ENCODE measurements around the gene CABYR.

The CABYR gene, protein sequence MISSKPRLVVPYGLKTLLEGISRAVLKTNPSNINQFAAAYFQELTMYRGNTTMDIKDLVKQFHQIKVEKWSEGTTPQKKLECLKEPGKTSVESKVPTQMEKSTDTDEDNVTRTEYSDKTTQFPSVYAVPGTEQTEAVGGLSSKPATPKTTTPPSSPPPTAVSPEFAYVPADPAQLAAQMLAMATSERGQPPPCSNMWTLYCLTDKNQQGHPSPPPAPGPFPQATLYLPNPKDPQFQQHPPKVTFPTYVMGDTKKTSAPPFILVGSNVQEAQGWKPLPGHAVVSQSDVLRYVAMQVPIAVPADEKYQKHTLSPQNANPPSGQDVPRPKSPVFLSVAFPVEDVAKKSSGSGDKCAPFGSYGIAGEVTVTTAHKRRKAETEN

DNA sequence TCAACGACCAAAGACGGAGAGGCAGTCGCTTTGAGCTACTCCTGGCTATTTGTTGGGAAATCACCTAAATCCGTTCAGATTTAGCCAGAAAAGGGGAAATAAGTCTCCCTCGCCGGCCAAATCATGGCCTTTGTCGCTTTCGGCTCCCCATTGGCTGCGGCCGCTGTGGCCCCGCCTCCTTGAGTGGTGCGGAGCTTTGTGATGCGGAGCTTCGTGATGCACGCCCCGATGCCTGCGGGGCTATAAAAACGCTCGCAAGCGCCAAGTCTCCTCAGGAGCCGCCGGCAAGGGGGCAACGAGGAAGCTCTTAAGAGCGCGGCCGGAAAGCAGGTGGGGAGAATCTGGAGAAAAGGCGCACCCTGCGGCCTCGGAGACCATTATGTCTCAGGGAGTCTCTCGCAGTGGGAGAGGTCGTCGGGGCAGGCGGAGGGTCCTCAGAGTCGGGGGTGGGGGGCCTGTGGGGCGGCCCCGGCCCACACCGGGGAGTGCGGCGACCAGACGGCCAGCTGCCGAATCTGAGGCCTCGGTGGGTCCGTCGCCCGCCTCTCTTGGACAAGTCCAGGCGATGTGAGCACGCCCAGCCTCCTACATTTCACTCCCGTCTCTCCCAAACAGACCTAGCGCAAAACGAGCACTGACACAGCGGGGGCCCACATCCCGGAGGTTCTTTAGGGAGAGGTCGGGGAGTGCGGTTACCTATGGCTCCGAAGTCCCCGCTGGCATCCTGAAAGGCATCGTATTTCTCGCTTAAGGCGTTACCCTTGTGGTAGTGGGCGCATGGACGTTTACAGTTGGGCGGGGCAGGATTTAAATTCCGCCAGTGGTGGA is at the start of gene CABYR:
CABYR (plus strand) TSS at position 274 of the 828 bp plus-strand sequence. CDS start 4,053 bp downstream, outside the sequence.
- TF ChIP-seq, protein P1, sequence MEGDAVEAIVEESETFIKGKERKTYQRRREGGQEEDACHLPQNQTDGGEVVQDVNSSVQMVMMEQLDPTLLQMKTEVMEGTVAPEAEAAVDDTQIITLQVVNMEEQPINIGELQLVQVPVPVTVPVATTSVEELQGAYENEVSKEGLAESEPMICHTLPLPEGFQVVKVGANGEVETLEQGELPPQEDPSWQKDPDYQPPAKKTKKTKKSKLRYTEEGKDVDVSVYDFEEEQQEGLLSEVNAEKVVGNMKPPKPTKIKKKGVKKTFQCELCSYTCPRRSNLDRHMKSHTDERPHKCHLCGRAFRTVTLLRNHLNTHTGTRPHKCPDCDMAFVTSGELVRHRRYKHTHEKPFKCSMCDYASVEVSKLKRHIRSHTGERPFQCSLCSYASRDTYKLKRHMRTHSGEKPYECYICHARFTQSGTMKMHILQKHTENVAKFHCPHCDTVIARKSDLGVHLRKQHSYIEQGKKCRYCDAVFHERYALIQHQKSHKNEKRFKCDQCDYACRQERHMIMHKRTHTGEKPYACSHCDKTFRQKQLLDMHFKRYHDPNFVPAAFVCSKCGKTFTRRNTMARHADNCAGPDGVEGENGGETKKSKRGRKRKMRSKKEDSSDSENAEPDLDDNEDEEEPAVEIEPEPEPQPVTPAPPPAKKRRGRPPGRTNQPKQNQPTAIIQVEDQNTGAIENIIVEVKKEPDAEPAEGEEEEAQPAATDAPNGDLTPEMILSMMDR (IDR thresholded peaks at IDR 0.05; ENCODE audit: low read length, missing control alignments): no peak
- peak within 1 kb of the TSS; percentile 69 for H3K4me3 ChIP-seq (replicated peaks; ENCODE audit: low read depth, low read length)
- peak; percentile 89 for DNase-seq (ENCODE audit: low read depth)

DNA sequence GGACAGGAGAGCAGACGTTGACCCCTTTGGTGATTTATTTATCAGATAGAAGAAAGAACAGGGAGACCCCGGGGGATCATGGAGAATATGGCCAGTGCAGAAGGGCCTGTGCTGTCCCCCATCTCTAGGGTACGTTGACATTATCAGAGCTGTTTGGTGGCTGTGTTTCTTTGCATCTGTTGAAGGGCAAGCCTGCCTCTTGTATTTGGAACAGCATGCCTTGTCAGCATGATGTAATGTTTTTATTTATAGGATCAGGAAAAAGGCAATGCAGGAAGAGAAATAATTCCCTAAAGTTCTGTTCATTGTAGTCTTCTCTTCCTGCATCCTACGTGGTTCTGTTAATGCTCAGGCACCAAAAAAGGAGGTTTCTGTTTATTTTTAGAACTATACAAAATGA is 49.8 kb upstream of the CABYR start:
- H3K4me3 ChIP-seq (replicated peaks; ENCODE audit: low read depth, low read length): no peak overlapping the region
- peak; percentile 34 for DNase-seq (ENCODE audit: low read depth)
- TF ChIP-seq, protein P1 (IDR thresholded peaks at IDR 0.05; ENCODE audit: low read length, missing control alignments): no peak

DNA sequence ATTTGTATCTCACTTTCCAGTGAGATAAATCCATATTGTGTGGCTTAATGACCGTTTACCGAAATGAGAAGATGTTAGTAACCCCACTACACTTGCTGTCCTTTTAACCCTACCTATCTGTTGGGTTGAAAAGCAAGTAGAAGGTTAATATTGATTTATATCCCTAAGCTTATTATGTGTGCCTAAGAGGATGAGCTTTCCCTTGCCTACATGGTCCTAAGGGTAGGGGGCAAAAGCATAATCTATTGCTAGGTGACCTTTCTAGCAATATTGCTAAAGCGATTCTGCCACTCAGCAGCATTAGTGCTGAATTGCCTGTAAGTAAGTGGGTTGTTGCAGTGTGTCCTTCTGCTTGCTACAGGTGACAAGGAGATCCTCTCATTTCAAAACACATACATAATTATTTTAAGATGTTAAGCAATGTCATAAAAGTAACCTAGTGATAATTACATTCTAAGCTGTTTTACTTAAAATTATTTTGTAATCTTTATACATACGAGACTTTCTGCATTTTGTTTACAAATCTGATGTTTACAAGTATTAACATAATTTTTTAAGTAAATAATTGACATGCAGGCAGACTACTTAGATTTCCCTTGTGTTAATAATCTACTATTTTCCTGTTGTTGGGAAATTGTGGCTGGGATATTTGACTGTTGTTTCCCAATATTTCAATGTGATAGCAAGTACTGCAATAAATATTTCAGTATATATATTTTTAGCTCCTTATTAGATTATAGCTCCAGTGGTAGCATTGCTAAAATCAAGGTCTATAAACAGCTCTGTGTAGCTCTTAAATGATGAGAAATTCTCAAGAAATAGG is 49.1 kb upstream of the CABYR start:
- TF ChIP-seq, protein P1 (IDR thresholded peaks at IDR 0.05; ENCODE audit: low read length, missing control alignments): no peak
- H3K4me3 ChIP-seq (replicated peaks; ENCODE audit: low read depth, low read length): no peak overlapping the region
- no peak for DNase-seq (ENCODE audit: low read depth)

DNA sequence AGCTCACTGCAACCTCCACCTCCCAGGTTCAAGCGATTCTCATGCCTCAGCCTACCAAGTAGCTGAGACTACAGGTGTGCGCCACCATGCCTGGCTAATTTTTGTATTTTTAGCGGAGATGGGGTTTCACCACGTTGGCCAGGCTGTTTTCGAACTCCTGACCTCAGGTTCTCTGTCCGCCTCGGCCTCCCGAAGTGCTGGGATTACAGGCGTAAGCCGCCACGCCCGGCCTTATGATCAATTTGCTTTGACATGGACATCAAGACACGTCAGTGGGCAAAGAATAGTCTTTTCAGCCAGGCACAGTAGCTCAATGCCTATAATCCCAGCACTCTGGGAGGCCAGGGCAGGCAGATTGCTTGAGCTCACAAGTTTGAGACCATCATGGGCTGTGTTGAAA is 48.0 kb upstream of the CABYR start:
- H3K4me3 ChIP-seq (replicated peaks; ENCODE audit: low read depth, low read length): no peak overlapping the region
- no peak for DNase-seq (ENCODE audit: low read depth)
- TF ChIP-seq, protein P1 (IDR thresholded peaks at IDR 0.05; ENCODE audit: low read length, missing control alignments): no peak

DNA sequence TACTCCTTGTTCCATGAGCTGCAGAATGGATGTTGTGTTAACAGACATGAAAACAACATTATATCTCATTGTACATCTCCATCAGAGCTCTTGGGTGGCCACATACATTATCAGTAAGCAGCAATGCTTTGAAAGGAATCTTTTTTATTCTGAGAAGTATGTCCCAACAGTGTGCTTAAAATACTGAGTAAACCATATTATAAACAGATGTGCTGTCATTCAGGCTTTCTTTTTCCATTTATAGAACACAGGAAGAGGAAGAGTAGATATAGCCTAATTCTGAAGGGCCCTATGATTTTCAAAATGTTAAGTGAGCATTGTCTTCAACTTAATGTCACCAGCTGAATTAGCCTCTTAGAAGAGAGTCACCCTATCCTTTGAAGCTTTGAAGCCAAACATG is 44.3 kb upstream of the CABYR start:
- TF ChIP-seq, protein P1 (IDR thresholded peaks at IDR 0.05; ENCODE audit: low read length, missing control alignments): no peak
- DNase-seq (ENCODE audit: low read depth): no peak
- H3K4me3 ChIP-seq (replicated peaks; ENCODE audit: low read depth, low read length): no peak overlapping the region

DNA sequence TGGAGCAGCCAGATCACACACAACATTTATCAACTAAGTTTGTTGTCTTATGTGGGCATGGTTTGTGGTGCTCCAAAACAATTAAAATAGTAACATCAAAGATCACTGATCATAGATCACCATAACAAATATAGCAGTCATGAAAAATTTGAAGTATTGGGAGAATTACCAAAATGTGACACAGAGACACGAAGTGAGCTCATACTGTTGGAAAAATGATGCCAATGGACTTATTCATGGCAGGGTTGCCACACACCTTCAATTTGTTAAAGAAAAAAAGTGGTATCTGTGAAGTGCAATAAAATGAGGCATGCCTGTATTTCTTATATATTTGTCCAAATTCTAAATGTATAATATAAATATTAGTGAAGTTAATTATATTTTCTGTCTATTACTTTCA is 42.9 kb upstream of the CABYR start:
- no peak overlapping the region for H3K4me3 ChIP-seq (replicated peaks; ENCODE audit: low read depth, low read length)
- TF ChIP-seq, protein P1 (IDR thresholded peaks at IDR 0.05; ENCODE audit: low read length, missing control alignments): no peak
- no peak for DNase-seq (ENCODE audit: low read depth)

All from fibroblast of pulmonary artery (primary cell).